CD14-positive monocyte (primary cell): Measurements from ENCODE around the gene TRPM2. TPM values are rescaled to one million over a fixed set of nuclear protein-coding genes. Genes with fewer than 3 reads are reported as not detected.

Source experiments
- DNase-seq, 3 donors: peaks; one replicate each; pipeline ENCODE4 v3.0.0-alpha.2; 2011 to 2022
- H2AFZ ChIP-seq: 2 replicates; pipeline ENCODE4 v1.6.0; 2012; ENCODE audit warnings: mild to moderate bottlenecking, low read depth, low read length, inconsistent platforms; ENCODE audit not compliant: insufficient read depth, poor library complexity, severe bottlenecking
- H3K27ac ChIP-seq, 2 donors: 1 replicate in 1 of 2; 2 replicates in 1 of 2; pipeline ENCODE4 v1.5.1; 2012 to 2013; ENCODE audit warnings: low read length in 2 of 2, control low read depth in 1 of 2, inconsistent platforms in 1 of 2, low read depth in 1 of 2, mild to moderate bottlenecking in 1 of 2
- H3K27me3 ChIP-seq, 2 donors: one replicate each; pipeline versions ENCODE4 v1.6.0 to v1.6.1; 2011 to 2013; ENCODE audit warnings: low read length in 2 of 2; ENCODE audit not compliant: control insufficient read depth in 2 of 2, insufficient read depth in 2 of 2
- H3K36me3 ChIP-seq, 2 donors: replicated peaks in 1 of 2; 1 replicate in 1 of 2; 2 replicates in 1 of 2; pipeline versions ENCODE4 v1.5.1 to v1.6.1; 2012 to 2013; ENCODE audit warnings: low read length in 2 of 2, control low read depth in 1 of 2, inconsistent platforms in 1 of 2, mild to moderate bottlenecking in 1 of 2; ENCODE audit not compliant: insufficient read depth in 2 of 2, control insufficient read depth in 1 of 2
- H3K4me1 ChIP-seq, 2 donors: 1 replicate in 1 of 2; 2 replicates in 1 of 2; pipeline versions ENCODE4 v1.5.1 to v1.6.1; 2012 to 2013; ENCODE audit warnings: low read length in 2 of 2, control low read depth in 1 of 2, inconsistent platforms in 1 of 2, mild to moderate bottlenecking in 1 of 2, moderate library complexity in 1 of 2; ENCODE audit not compliant: insufficient read depth in 2 of 2, control insufficient read depth in 1 of 2
- H3K4me2 ChIP-seq: replicated peaks from 2 replicates; pipeline ENCODE3; 2012; ENCODE audit warnings: low read length, moderate library complexity, mild to moderate bottlenecking; ENCODE audit not compliant: poor library complexity, severe bottlenecking; ENCODE audit errors: extremely low read depth
- H3K4me3 ChIP-seq, 3 experiments: fragments of 200-600 bp in 1 of 3; sonication (generic) in 1 of 3; replicated peaks in 1 of 3; 1 replicate in 2 of 3; 2 replicates in 1 of 3; pipeline ENCODE4 v1.5.1; 2011 to 2013; ENCODE audit warnings: low read length in 3 of 3, mild to moderate bottlenecking in 3 of 3, control low read depth in 2 of 3, low read depth in 2 of 3, inconsistent platforms in 1 of 3, moderate library complexity in 1 of 3
- H3K79me2 ChIP-seq: 2 replicates; pipeline ENCODE4 v1.6.0; 2012; ENCODE audit warnings: mild to moderate bottlenecking, control low read depth, inconsistent platforms, low read length, moderate library complexity; ENCODE audit not compliant: insufficient read depth
- H3K9ac ChIP-seq: 2 replicates; pipeline ENCODE4 v1.6.0; 2017; ENCODE audit warnings: low read length, mild to moderate bottlenecking; ENCODE audit not compliant: insufficient read depth, poor library complexity, severe bottlenecking
- H3K9me3 ChIP-seq, 2 donors: replicated peaks in 1 of 2; 1 replicate in 1 of 2; 2 replicates in 1 of 2; pipeline versions ENCODE4 v1.5.1 to v1.6.1; 2012 to 2013; ENCODE audit warnings: low read length in 2 of 2, control low read depth in 1 of 2; ENCODE audit not compliant: control insufficient read depth in 1 of 2, insufficient read depth in 1 of 2
- H4K20me1 ChIP-seq: 2 replicates; pipeline ENCODE4 v1.6.0; 2012; ENCODE audit warnings: mild to moderate bottlenecking, low read length, control low read depth, moderate library complexity; ENCODE audit not compliant: insufficient read depth
- H3K27ac Mint-ChIP-seq, 7 donors: one replicate each; pipeline ENCODE4 v1.8.0; 2020; ENCODE audit warnings: mild to moderate bottlenecking in 7 of 7, mixed read lengths in 7 of 7, moderate library complexity in 6 of 7, inconsistent platforms in 2 of 7
- H3K27me3 Mint-ChIP-seq, 3 donors: one replicate each; pipeline ENCODE4 v1.8.0; 2021 to 2022; ENCODE audit warnings: low read depth in 3 of 3, mild to moderate bottlenecking in 3 of 3, mixed read lengths in 3 of 3, moderate library complexity in 3 of 3, inconsistent platforms in 1 of 3
- H3K36me3 Mint-ChIP-seq, 2 donors: one replicate each; pipeline ENCODE4 v1.8.0; 2020; ENCODE audit warnings: mixed read lengths in 2 of 2, inconsistent platforms in 1 of 2, mild to moderate bottlenecking in 1 of 2
- H3K4me1 Mint-ChIP-seq: one replicate; pipeline ENCODE4 v1.8.0; 2020; ENCODE audit warnings: mild to moderate bottlenecking, mixed read lengths
- H3K4me3 Mint-ChIP-seq, 2 donors: one replicate each; pipeline ENCODE4 v1.8.0; 2020; ENCODE audit warnings: mild to moderate bottlenecking in 2 of 2, mixed read lengths in 2 of 2, moderate library complexity in 1 of 2
- H3K9me3 Mint-ChIP-seq, 7 donors: one replicate each; pipeline ENCODE4 v1.8.0; 2020 to 2022; ENCODE audit warnings: mixed read lengths in 7 of 7, mild to moderate bottlenecking in 6 of 7, moderate library complexity in 6 of 7, inconsistent platforms in 2 of 7
- CTCF ChIP-seq: fragments of 200-600 bp; IDR thresholded peaks from one replicate; pipeline ENCODE4 v1.8.0; 2022; ENCODE audit warnings: antibody characterized with exemption, mild to moderate bottlenecking
- WGBS: methylation state at CpG from one replicate; pipeline ENCODE4 v1.1.5; 2013; ENCODE audit warnings: missing lambda C conversion rate; ENCODE audit not compliant: insufficient coverage; 5-methylcytosine and 5-hydroxymethylcytosine counted together
- intact Hi-C, 2 donors: fragments of 100-400 bp; cut with micrococcal nuclease; formaldehyde crosslinking; loops; one replicate each; pipeline versions ENCODE4 v1.15.0 to v1.15.1; 2023
- polyA plus RNA-seq, 3 donors: library from polyadenylated mRNA; depleted of rRNA in 1 of 3; unstranded in 2 of 3; stranded (reverse) in 1 of 3; fragments of 300-500 nt in 2 of 3; fragments of >200 nt in 1 of 3; fragmentation: Illumina TruSeq in 2 of 3; gene quantifications; 1 replicate in 2 of 3; 2 replicates in 1 of 3; pipeline ENCODE4 v1.2.3, GENCODE V29; 2012 to 2021

Gene TRPM2
- polyA plus RNA-seq, 3 donors: 7.6 to 21.6 (median 12.2) TPM

DNA sequence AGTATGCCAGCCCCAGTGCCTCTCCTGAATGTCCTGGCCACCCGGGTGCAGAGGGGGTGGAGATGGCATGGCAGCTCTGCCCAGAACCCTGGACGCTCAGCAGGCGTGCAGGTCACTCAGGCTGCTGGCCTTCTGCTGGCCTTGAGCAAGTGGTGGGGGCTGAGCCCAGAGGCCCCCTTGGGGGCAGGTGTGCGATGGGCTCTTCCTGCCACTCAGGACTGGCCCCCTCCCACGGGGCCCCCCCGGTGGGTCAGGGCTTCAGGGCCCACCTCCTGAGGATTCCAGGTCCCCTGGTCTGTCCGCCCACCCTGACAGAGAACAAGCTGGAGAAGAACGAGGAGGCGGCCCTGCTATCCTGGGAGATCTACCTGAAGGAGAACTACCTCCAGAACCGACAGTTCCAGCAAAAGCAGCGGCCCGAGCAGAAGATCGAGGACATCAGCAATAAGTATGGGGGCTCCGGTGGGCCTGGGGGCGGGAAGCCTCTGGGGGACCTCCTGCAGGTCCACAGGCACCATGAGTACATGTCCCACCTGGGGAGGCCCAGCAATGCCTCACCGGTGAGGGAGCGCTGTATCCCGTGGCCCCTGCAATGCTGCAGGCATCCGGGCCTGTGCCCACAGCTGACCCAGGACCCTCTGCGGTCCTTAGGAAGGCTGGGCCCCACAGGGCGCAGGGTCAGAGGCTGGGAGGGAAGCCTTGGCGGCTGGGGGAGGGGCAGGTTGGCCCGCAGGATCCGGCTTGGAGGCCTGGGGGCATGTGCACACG lies 64.9 kb downstream of the TRPM2 start:
- Histone ChIP-seq H3K27ac (no peak overlapping the region), H3K79me2 (peaks cover 11% of the 10 kb centered on the region), H3K9ac (no peak overlapping the region), H3K36me3 (peaks cover 83 to 96% of the 10 kb centered on the region in 2 donors), H3K9me3 (peaks cover 0 to 7% of the 10 kb centered on the region in 2 donors), H3K4me2 (no peak overlapping the region), H4K20me1 (peaks cover 40% of the 10 kb centered on the region), H3K27me3 (no peaks in the 10 kb centered on the region), H3K4me1 (no peaks in the 10 kb centered on the region), H3K4me3 (no peak overlapping the region), H2AFZ (no peak overlapping the region)
- Mint-ChIP-seq H3K27ac (peak overlapping the region in 2 of 7 donors; percentile 21 to 58), H3K4me3 (no peak overlapping the region), H3K27me3 (peaks cover 0 to 3% (median 0%) of the 10 kb centered on the region in 3 donors), H3K36me3 (peaks cover 71 to 93% of the 10 kb centered on the region in 2 donors), H3K4me1 (no peaks in the 10 kb centered on the region), H3K9me3 (peaks cover 0 to 21% (median 1%) of the 10 kb centered on the region in 7 donors)
- intact Hi-C loops: no loop called here
- TF ChIP-seq CTCF: no peak
- DNase-seq: no peak
- WGBS: 96% methylated on average over 21 of the region's 25 CpGs

- no peak overlapping the region for H3K27ac ChIP-seq
- no peak overlapping the region for H3K9ac ChIP-seq
- Mint-ChIP-seq H3K27ac (no peak overlapping the region), H3K4me1 (no peaks in the 10 kb centered on the region), H3K36me3 (peaks cover 71 to 94% of the 10 kb centered on the region in 2 donors), H3K4me3 (no peak overlapping the region), H3K27me3 (peaks cover 0 to 3% (median 0%) of the 10 kb centered on the region in 3 donors), H3K9me3 (peaks cover 0 to 21% (median 1%) of the 10 kb centered on the region in 7 donors)
- peaks cover 40% of the 10 kb centered on the region for H4K20me1 ChIP-seq
- peaks cover 0 to 7% of the 10 kb centered on the region in 2 donors for H3K9me3 ChIP-seq
- H3K36me3 ChIP-seq: peaks cover 83 to 96% of the 10 kb centered on the region in 2 donors
- WGBS: 96% methylated on average over 4 of the region's 8 CpGs
- TF ChIP-seq CTCF: no peak
- no peaks in the 10 kb centered on the region for H3K4me1 ChIP-seq
- H3K79me2 ChIP-seq: peaks cover 11% of the 10 kb centered on the region
- DNase-seq: no peak
- intact Hi-C loops: no loop called here
- no peak overlapping the region for H3K4me3 ChIP-seq
- H3K27me3 ChIP-seq: no peaks in the 10 kb centered on the region
- H2AFZ ChIP-seq: no peak overlapping the region
- H3K4me2 ChIP-seq: no peak overlapping the region
These were observed 65.4 kb downstream of the TRPM2 start for GRCh38 chr21:44418876-44419230.
